ENCODE measurements around the gene NDFIP1.
"Not testable (repeated sequence)": the region's sequence is repeated elsewhere in the genome, so short reads cannot be mapped to it uniquely, and the experiment has no call there.

Gene NDFIP1

GRCh38 chr5:142183561-142183960 lies 75.0 kb downstream of the NDFIP1 start:
- DNase-seq (ENCODE audit: low read depth in 1 of 2, low spot score in 1 of 2): no peak

DNA sequence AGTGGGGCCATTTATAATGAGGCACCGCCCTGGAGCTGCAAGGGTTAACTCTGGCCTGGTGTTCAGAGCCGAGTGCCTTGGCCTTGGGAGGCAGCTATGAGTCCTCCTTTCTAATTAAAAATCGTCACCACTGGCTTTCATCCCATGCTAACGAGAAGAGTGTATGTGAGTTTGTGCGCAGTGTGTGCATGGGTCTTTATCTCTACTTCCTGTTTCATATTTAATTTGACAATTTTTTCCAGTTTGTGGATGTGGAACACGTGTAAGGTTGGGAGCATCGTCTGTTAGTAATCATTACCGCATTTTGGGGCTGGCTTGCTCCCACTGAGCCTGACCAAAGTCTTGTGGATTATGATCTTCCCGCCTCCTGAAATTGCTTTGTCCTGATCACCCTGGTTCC lies 76.4 kb downstream of the NDFIP1 start:
- DNase-seq (ENCODE audit: low read depth in 1 of 2, low spot score in 1 of 2): no peak

- no peak for DNase-seq (ENCODE audit: low read depth in 1 of 2, low spot score in 1 of 2)
These were observed 77.9 kb downstream of the NDFIP1 start for GRCh38 chr5:142186514-142186856.

DNA sequence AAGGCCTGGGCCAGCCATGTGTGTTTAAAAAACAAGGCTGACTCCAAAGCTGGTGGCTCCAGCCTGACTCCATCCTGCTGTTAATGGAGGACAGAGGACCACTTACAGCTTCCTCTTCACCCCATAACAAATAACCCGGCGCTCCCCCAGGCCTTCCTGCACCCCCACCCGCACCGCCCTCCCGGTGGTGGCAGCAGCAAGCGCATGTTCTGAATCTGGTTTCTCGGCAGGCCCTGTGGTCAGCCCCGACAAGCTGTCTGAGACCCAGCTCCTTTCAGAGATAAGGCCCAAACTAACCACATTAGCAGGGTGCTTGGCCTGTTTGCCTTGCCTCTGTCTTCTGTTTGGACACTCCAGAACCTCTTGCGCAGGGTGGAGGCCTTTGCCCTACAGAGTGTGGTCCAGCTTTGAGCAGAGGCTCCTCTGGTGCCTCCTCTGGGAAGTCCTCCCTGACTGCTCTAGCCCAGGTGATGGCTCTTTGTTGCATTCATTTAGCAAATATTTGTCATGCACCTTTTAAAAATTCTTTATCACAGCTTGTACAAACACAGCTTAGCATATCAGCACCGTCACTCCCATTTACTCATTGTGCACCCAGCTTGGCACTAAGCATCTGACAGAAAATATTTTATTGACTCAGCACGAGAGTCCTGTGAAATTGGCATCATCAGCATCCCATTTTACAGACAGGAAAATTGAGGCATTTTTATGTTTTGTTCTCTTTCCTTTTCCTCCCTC lies 78.4 kb downstream of the NDFIP1 start:
- DNase-seq (ENCODE audit: low read depth in 1 of 2, low spot score in 1 of 2): no peak

GRCh38 chr5:142188691-142189090 lies 80.1 kb downstream of the NDFIP1 start:
- not testable (repeated sequence) for DNase-seq (ENCODE audit: low read depth in 1 of 2, low spot score in 1 of 2)

DNA sequence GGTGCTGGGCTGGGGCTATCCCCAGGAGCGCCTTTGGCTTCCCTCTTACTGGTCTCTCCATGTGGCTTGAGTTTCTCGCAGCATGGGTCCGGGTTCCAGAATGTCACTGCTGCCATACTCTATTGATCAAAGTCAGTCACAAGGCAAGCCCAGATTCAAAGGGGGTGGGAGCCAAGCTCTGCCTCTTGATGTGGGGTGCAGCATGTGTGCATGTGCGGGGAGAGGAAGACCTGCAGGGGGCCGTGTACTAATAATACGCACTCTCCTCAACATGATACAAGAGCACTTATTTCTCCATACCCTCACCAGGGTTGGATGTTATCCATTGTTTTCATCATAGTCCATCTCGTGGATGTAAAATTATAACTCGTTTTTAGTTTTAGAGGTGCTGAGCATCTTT lies 81.2 kb downstream of the NDFIP1 start:
- no peak for DNase-seq (ENCODE audit: low read depth in 1 of 2, low spot score in 1 of 2)

DNA sequence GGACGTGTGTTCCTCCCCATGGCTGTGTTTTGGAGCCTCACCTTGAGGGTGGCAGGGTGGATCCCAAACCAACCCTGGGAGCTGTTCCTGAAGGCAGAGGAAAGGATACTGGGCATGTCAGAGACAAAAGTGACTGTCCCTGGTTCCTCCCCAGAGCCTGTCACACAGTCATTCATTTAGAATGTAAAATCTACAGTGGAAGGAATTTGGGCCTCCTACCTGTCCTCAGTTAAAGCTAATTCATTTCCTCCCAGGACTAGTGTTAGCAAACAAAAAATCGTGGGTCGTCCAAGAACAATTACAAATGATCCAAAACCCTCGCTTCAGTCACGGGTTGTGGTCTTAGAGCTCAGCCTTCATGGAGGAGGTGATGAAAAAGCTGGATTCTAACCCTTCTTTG lies 83.2 kb downstream of the NDFIP1 start:
- no peak for DNase-seq (ENCODE audit: low read depth in 1 of 2, low spot score in 1 of 2)

DNA sequence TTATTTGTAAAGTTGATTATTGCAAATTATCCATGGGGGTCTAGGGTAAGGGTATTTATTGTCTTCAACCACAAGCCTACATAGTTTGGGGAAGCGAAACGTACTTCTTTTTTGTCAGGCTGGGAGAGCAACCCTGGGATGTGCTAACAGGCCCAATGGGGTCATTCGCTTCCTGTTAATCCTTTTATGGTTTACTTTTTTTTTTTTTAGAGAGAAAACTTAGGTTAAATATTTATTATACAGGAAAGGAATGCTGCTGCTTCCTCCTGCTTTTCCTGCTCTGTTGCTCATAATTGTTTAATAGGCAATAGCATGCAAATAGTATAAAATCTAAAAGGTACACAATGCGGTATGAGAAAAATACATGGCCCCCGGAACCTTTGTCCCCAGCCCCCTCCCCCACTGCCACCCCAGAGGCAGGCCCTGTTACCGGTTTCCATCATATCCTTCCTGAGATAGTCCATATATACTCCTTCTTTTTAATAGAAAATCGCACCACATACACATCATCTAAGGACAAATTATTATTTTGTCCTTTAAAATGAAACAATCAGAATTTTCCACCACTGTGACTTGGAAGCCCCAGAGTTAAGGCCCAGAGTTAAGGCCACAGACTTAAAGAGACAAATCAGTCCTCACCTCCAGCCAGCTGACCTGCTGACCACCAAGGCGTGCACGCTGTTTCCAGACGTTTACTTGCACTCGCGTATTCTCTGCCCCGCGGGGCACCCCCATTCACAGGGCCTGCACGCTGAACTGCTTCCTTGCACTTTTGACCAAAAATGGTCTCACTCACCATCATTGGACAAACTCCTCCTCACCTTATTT lies 83.9 kb downstream of the NDFIP1 start:
- DNase-seq (ENCODE audit: low read depth in 1 of 2, low spot score in 1 of 2): no peak

- no peak for DNase-seq (ENCODE audit: low read depth in 1 of 2, low spot score in 1 of 2)
These were observed 84.5 kb downstream of the NDFIP1 start for GRCh38 chr5:142193114-142193428.

DNA sequence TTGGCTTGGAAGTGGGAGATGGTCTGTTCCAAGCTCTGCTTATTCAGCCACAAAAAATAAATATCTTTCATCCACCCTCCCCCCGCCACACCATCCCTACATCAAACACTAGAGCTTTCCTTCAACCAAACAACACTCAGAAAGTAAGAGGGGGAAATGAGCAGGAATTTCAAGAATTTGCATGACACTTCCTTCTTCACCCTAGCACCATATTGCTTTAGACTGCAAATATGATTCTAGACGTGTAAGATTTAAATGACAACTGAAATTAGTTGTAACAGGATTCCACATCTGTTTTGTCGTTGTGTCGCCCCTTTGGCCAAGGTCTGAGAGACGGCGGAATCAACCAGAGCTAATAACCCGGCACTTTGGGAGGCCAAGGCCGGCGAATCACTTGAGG lies 88.5 kb downstream of the NDFIP1 start:
- no peak for DNase-seq (ENCODE audit: low read depth in 1 of 2, low spot score in 1 of 2)

GRCh38 chr5:142197781-142198180 lies 89.2 kb downstream of the NDFIP1 start:
- DNase-seq (ENCODE audit: low read depth in 1 of 2, low spot score in 1 of 2): no peak

DNA sequence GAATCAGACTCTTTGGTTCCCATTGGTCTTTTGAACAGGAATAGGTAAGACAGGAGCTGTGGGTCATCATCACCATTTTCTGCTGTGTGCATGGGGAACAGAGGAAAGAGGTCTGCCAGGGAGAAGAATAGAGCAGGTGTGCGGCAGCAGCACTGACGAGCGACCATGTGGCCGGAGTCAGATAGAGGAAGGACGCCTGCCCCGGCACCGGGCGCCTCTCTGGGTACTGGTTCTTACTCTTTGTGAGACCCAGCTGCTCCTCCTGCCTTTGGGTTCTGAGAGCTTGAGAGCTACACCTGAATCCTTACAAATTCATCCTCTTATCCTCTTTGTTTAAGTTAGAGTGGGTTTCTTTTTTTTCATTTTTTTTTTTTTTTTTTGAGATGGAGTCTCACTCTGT lies 90.8 kb downstream of the NDFIP1 start:
- DNase-seq (ENCODE audit: low read depth in 1 of 2, low spot score in 1 of 2): no peak

DNA sequence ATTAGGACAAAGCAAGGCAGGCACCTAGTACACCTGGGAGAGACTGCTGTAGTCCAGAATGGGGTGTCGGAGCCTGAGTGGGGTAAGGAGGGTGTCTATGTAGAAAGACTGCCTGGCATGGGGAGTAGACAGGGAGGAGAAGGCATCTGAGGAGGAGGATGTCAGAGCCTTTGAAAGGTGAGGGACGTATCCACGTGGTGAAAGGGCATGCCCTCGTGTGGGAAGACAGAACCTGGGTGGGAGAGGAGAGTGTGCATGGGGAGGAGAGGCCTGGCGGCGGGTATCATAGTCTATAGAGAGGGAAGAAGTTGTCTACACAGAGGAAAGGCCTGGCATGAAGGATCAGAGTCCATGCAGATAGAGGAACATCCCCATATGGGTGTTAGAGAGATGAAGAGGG lies 91.8 kb downstream of the NDFIP1 start:
- DNase-seq (ENCODE audit: low read depth in 1 of 2, low spot score in 1 of 2): no peak

- no peak for DNase-seq (ENCODE audit: low read depth in 1 of 2, low spot score in 1 of 2)
These were observed 92.9 kb downstream of the NDFIP1 start for GRCh38 chr5:142201471-142201887.

DNA sequence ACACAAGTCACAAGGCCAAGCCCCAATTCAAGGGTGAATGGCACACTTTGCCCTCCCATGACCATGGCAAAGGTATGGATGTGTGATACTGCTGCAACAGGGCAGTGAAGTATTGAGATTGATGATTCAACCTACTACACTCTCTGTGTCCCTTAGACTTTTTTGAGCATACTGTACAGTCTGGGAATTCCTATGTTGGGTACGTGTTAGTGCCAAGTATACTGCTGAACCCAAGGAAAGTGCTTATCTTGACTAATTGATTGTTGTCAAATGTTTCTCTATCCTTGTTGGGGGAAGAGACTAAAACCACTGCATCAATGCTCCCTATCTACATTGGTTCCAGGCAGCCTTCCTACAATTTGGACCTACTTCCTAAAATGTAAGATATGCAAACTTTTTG lies 93.7 kb downstream of the NDFIP1 start:
- DNase-seq (ENCODE audit: low read depth in 1 of 2, low spot score in 1 of 2): no peak
